ENCODE data around the gene SORCS1. TPM values are rescaled to one million over a fixed set of nuclear protein-coding genes. Genes with fewer than 3 reads are reported as not detected.

Gene SORCS1
- polyA plus RNA-seq, 1 donor = 6.5 TPM

GRCh38 chr10:107081644-107082043 is 82.9 kb downstream of the SORCS1 start:
- Histone ChIP-seq H3K4me3 (ENCODE audit: low read length) (no peak overlapping the region), H3K4me1 (ENCODE audit: control insufficient read depth, insufficient read depth, low read length) (no peaks in the 10 kb centered on the region), H3K27me3 (ENCODE audit: control insufficient read depth, insufficient read depth, low read length) (no peaks in the 10 kb centered on the region), H3K27ac (ENCODE audit: low read length) (no peak overlapping the region), H3K9me3 (ENCODE audit: control insufficient read depth, low read depth, low read length) (no peaks in the 10 kb centered on the region), H3K36me3 (ENCODE audit: control insufficient read depth, insufficient read depth, low read length) (no peaks in the 10 kb centered on the region)
- DNase-seq = no peak
- no CpG with 5 or more reads among the region's 1 CpG for WGBS (ENCODE audit: insufficient coverage, low lambda C conversion rate)

- 67% methylated on average over 1 of the region's 2 CpGs for WGBS (ENCODE audit: insufficient coverage, low lambda C conversion rate)
Measured at GRCh38 chr10:107075117-107075516, 89.4 kb downstream of the SORCS1 start.

GRCh38 chr10:107072786-107073185 is 91.7 kb downstream of the SORCS1 start:
- WGBS (ENCODE audit: insufficient coverage, low lambda C conversion rate) = no CpG with 5 or more reads among the region's 5 CpGs
- H3K4me3 ChIP-seq (ENCODE audit: low read length) = no peak overlapping the region

More at GRCh38 chr10:107075117-107075516, 89.4 kb downstream of the SORCS1 start:
- H3K27ac ChIP-seq (ENCODE audit: low read length) = no peak overlapping the region
- H3K9me3 ChIP-seq (ENCODE audit: control insufficient read depth, low read depth, low read length) = no peaks in the 10 kb centered on the region
- no peak for DNase-seq
- H3K4me3 ChIP-seq (ENCODE audit: low read length) = no peak overlapping the region
- H3K36me3 ChIP-seq (ENCODE audit: control insufficient read depth, insufficient read depth, low read length) = no peaks in the 10 kb centered on the region
- no peaks in the 10 kb centered on the region for H3K4me1 ChIP-seq (ENCODE audit: control insufficient read depth, insufficient read depth, low read length)
- no peaks in the 10 kb centered on the region for H3K27me3 ChIP-seq (ENCODE audit: control insufficient read depth, insufficient read depth, low read length)

GRCh38 chr10:107072028-107072427 is 92.5 kb downstream of the SORCS1 start:
- Histone ChIP-seq H3K36me3 (ENCODE audit: control insufficient read depth, insufficient read depth, low read length) (no peaks in the 10 kb centered on the region), H3K9me3 (ENCODE audit: control insufficient read depth, low read depth, low read length) (no peaks in the 10 kb centered on the region)
- no CpG with 5 or more reads among the region's 3 CpGs for WGBS (ENCODE audit: insufficient coverage, low lambda C conversion rate)

More at GRCh38 chr10:107072786-107073185, 91.7 kb downstream of the SORCS1 start:
- H3K36me3 ChIP-seq (ENCODE audit: control insufficient read depth, insufficient read depth, low read length) = no peaks in the 10 kb centered on the region
- no peaks in the 10 kb centered on the region for H3K27me3 ChIP-seq (ENCODE audit: control insufficient read depth, insufficient read depth, low read length)
- H3K27ac ChIP-seq (ENCODE audit: low read length) = no peak overlapping the region
- no peaks in the 10 kb centered on the region for H3K9me3 ChIP-seq (ENCODE audit: control insufficient read depth, low read depth, low read length)
- H3K4me1 ChIP-seq (ENCODE audit: control insufficient read depth, insufficient read depth, low read length) = no peaks in the 10 kb centered on the region
- no peak for DNase-seq

GRCh38 chr10:107071301-107071700 is 93.2 kb downstream of the SORCS1 start:
- H3K4me1 ChIP-seq (ENCODE audit: control insufficient read depth, insufficient read depth, low read length) = no peaks in the 10 kb centered on the region
- no peak for DNase-seq
- no peaks in the 10 kb centered on the region for H3K9me3 ChIP-seq (ENCODE audit: control insufficient read depth, low read depth, low read length)
- no peak overlapping the region for H3K27ac ChIP-seq (ENCODE audit: low read length)
- H3K36me3 ChIP-seq (ENCODE audit: control insufficient read depth, insufficient read depth, low read length) = no peaks in the 10 kb centered on the region
- 93% methylated on average over 2 of the region's 4 CpGs for WGBS (ENCODE audit: insufficient coverage, low lambda C conversion rate)
- no peak overlapping the region for H3K4me3 ChIP-seq (ENCODE audit: low read length)
- no peaks in the 10 kb centered on the region for H3K27me3 ChIP-seq (ENCODE audit: control insufficient read depth, insufficient read depth, low read length)

More at GRCh38 chr10:107072028-107072427, 92.5 kb downstream of the SORCS1 start:
- no peaks in the 10 kb centered on the region for H3K4me1 ChIP-seq (ENCODE audit: control insufficient read depth, insufficient read depth, low read length)
- DNase-seq = no peak
- no peaks in the 10 kb centered on the region for H3K27me3 ChIP-seq (ENCODE audit: control insufficient read depth, insufficient read depth, low read length)
- no peak overlapping the region for H3K4me3 ChIP-seq (ENCODE audit: low read length)
- H3K27ac ChIP-seq (ENCODE audit: low read length) = no peak overlapping the region

- no peak overlapping the region for H3K4me3 ChIP-seq (ENCODE audit: low read length)
- WGBS (ENCODE audit: insufficient coverage, low lambda C conversion rate) = 20% methylated on average over 1 of the region's 4 CpGs
- no peak for DNase-seq
Measured at GRCh38 chr10:107067843-107068242, 96.7 kb downstream of the SORCS1 start.

GRCh38 chr10:107064075-107064474 is 100.4 kb downstream of the SORCS1 start:
- 100% methylated on average over 1 of the region's 5 CpGs for WGBS (ENCODE audit: insufficient coverage, low lambda C conversion rate)
- Histone ChIP-seq H3K36me3 (ENCODE audit: control insufficient read depth, insufficient read depth, low read length) (no peaks in the 10 kb centered on the region), H3K27me3 (ENCODE audit: control insufficient read depth, insufficient read depth, low read length) (no peaks in the 10 kb centered on the region), H3K9me3 (ENCODE audit: control insufficient read depth, low read depth, low read length) (no peaks in the 10 kb centered on the region), H3K4me3 (ENCODE audit: low read length) (no peak overlapping the region), H3K4me1 (ENCODE audit: control insufficient read depth, insufficient read depth, low read length) (no peaks in the 10 kb centered on the region), H3K27ac (ENCODE audit: low read length) (no peak overlapping the region)
- DNase-seq = no peak

More at GRCh38 chr10:107067843-107068242, 96.7 kb downstream of the SORCS1 start:
- Histone ChIP-seq H3K9me3 (ENCODE audit: control insufficient read depth, low read depth, low read length) (no peaks in the 10 kb centered on the region), H3K27me3 (ENCODE audit: control insufficient read depth, insufficient read depth, low read length) (no peaks in the 10 kb centered on the region), H3K27ac (ENCODE audit: low read length) (no peak overlapping the region), H3K36me3 (ENCODE audit: control insufficient read depth, insufficient read depth, low read length) (no peaks in the 10 kb centered on the region), H3K4me1 (ENCODE audit: control insufficient read depth, insufficient read depth, low read length) (no peaks in the 10 kb centered on the region)

- H3K4me3 ChIP-seq (ENCODE audit: low read length) = no peak overlapping the region
- peaks cover 5% of the 10 kb centered on the region for H3K4me1 ChIP-seq (ENCODE audit: control insufficient read depth, insufficient read depth, low read length)
- WGBS (ENCODE audit: insufficient coverage, low lambda C conversion rate) = no CpG with 5 or more reads among the region's 3 CpGs
- H3K9me3 ChIP-seq (ENCODE audit: control insufficient read depth, low read depth, low read length) = no peaks in the 10 kb centered on the region
- no peaks in the 10 kb centered on the region for H3K36me3 ChIP-seq (ENCODE audit: control insufficient read depth, insufficient read depth, low read length)
- no peak for DNase-seq
- H3K27me3 ChIP-seq (ENCODE audit: control insufficient read depth, insufficient read depth, low read length) = no peaks in the 10 kb centered on the region
- H3K27ac ChIP-seq (ENCODE audit: low read length) = no peak overlapping the region
Measured at GRCh38 chr10:107059872-107060271, 104.6 kb downstream of the SORCS1 start.

GRCh38 chr10:107059068-107059804 is 105.3 kb downstream of the SORCS1 start:
- H3K36me3 ChIP-seq (ENCODE audit: control insufficient read depth, insufficient read depth, low read length) = no peaks in the 10 kb centered on the region
- H3K9me3 ChIP-seq (ENCODE audit: control insufficient read depth, low read depth, low read length) = no peaks in the 10 kb centered on the region
- no peaks in the 10 kb centered on the region for H3K27me3 ChIP-seq (ENCODE audit: control insufficient read depth, insufficient read depth, low read length)
- DNase-seq = peak in 1 of 2 donors; percentile 17
- H3K27ac ChIP-seq (ENCODE audit: low read length) = no peak overlapping the region
- H3K4me1 ChIP-seq (ENCODE audit: control insufficient read depth, insufficient read depth, low read length) = peaks cover 5% of the 10 kb centered on the region
- 70% methylated on average over 2 of the region's 4 CpGs for WGBS (ENCODE audit: insufficient coverage, low lambda C conversion rate)
- H3K4me3 ChIP-seq (ENCODE audit: low read length) = no peak overlapping the region

GRCh38 chr10:107058331-107058730 is 106.2 kb downstream of the SORCS1 start:
- Histone ChIP-seq H3K27me3 (ENCODE audit: control insufficient read depth, insufficient read depth, low read length) (no peaks in the 10 kb centered on the region), H3K4me1 (ENCODE audit: control insufficient read depth, insufficient read depth, low read length) (peaks cover 5% of the 10 kb centered on the region), H3K36me3 (ENCODE audit: control insufficient read depth, insufficient read depth, low read length) (no peaks in the 10 kb centered on the region), H3K27ac (ENCODE audit: low read length) (no peak overlapping the region), H3K4me3 (ENCODE audit: low read length) (no peak overlapping the region), H3K9me3 (ENCODE audit: control insufficient read depth, low read depth, low read length) (no peaks in the 10 kb centered on the region)
- WGBS (ENCODE audit: insufficient coverage, low lambda C conversion rate) = 90% methylated on average over 2 of the region's 2 CpGs
- no peak for DNase-seq

GRCh38 chr10:107056182-107056581 is 108.3 kb downstream of the SORCS1 start:
- peak overlapping the region; percentile 55 for H3K27ac ChIP-seq (ENCODE audit: low read length)
- H3K9me3 ChIP-seq (ENCODE audit: control insufficient read depth, low read depth, low read length) = no peaks in the 10 kb centered on the region
- no peak overlapping the region for H3K4me3 ChIP-seq (ENCODE audit: low read length)
- peaks cover 5% of the 10 kb centered on the region for H3K4me1 ChIP-seq (ENCODE audit: control insufficient read depth, insufficient read depth, low read length)
- peak; percentile 82 to 88 for DNase-seq
- no peaks in the 10 kb centered on the region for H3K36me3 ChIP-seq (ENCODE audit: control insufficient read depth, insufficient read depth, low read length)
- no peaks in the 10 kb centered on the region for H3K27me3 ChIP-seq (ENCODE audit: control insufficient read depth, insufficient read depth, low read length)
- WGBS (ENCODE audit: insufficient coverage, low lambda C conversion rate) = no CpG with 5 or more reads among the region's 2 CpGs
